NCI-H2196 (cell line): ENCODE measurements around the gene TBC1D22A.

Experiments
- DNase-seq: peaks from one replicate; lab custom pipeline; 2025; ENCODE audit not compliant: unreplicated experiment; lab: John Stamatoyannopoulos, UW

The TBC1D22A gene

GRCh38 chr22:46983046-46983445 lies 220.6 kb downstream of the TBC1D22A start:
- no peak for DNase-seq

DNA sequence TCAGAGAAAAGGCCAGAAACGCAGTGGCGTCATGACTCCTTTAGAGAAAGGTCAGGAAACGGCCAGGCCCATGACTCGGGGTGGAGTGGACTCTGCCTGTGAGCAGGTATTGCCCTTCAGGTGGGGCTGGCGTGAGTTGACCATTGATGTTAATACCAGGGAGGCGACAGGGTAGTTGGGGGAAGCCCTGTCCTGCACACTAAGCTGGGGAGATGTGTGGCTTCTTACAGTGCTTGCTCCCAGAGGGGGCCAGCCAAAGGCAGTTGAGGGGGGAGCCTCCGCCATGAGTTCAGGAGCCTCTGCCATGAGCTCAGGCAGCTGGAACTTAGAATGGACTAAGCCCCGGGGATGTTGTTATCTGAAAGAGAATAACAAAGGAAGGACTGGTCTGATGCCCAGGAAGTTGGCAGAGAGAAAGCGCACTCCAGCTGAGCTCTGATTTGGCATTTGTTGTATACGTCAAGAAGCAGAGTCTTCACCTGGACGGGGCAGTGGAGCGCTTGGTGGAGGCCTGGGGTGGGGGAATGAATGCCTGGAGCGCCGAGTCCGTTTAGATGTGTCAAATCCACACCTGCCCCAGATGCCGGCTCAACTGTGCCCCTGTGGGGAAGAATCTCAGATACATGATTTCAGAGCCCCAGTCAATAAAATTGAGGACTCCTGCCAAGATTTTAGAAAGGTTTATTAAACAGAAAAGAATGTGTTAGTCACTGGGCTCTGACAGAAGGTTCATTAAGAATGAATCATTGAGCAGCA lies 222.5 kb downstream of the TBC1D22A start:
- DNase-seq = peak; percentile 44

- no peak for DNase-seq
These were observed 223.0 kb downstream of the TBC1D22A start for GRCh38 chr22:46985507-46985882.

DNA sequence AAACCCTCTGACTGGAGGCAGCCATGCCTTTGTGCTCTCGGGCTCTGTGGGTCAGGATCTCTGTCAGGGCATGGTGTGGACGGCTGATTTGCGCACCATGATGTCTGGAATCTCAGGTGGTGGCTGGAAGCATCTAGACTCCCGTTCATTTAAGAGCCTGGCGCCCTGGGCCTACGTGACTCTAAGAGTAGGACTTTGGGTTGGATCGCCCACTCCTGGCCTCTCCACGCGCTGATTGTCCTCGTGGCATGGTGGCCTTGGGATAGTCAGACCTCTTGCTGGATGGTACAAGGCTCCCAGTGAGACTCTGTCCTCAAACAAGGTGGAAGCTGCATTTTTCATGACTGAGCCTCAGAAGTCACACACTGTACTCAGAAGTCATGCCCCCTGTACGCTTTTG lies 224.3 kb downstream of the TBC1D22A start:
- DNase-seq = no peak

- DNase-seq = no peak
These were observed 228.6 kb downstream of the TBC1D22A start for GRCh38 chr22:46990937-46991550.

DNA sequence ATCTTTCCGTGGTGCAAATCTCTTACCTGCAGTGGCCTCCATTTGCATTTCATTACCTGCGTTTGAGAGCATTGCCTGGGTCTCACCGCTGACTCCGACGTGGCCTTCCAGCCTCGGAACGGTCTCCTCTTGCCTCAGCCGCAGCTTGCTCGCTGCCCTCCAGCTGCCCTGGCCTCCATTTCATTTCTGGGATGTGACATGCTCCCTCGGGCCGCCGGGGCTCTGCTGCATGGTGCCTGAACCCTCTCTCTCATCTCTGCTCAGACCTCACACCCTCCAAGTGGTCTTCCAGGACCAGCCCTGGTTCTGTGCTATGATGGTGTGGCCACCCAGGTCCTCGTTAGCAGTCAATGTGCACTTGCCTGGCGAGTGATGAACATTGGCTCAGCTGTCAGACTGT lies 229.2 kb downstream of the TBC1D22A start:
- no peak for DNase-seq

- no peak for DNase-seq
These were observed 229.8 kb downstream of the TBC1D22A start for GRCh38 chr22:46992121-46992731.

DNA sequence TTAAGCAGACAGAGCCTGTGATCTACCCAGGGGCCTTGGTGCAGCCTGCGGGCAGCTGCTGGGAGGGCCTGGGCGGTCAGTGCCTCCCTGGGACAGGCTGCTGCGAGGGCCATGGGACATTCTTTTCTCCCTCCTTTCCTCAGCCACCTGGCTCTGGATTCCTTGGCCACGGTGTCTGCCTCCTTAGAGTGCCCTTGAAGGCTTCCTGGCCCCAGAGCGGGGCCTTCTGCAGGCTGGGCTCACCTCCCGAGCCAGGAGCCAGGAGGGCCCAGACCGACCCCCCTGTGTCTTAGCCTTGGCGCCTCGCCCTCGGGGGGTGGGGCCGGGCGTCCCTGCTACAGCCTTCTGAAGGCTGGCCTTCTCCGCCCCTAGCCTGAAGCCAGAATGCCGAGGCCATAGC lies 231.2 kb downstream of the TBC1D22A start:
- DNase-seq = no peak

- no peak for DNase-seq
These were observed 231.8 kb downstream of the TBC1D22A start for GRCh38 chr22:46994265-46994664.

- no peak for DNase-seq
These were observed 232.5 kb downstream of the TBC1D22A start for GRCh38 chr22:46994983-46995382.

- no peak for DNase-seq
These were observed 233.3 kb downstream of the TBC1D22A start for GRCh38 chr22:46995501-46996360.

DNA sequence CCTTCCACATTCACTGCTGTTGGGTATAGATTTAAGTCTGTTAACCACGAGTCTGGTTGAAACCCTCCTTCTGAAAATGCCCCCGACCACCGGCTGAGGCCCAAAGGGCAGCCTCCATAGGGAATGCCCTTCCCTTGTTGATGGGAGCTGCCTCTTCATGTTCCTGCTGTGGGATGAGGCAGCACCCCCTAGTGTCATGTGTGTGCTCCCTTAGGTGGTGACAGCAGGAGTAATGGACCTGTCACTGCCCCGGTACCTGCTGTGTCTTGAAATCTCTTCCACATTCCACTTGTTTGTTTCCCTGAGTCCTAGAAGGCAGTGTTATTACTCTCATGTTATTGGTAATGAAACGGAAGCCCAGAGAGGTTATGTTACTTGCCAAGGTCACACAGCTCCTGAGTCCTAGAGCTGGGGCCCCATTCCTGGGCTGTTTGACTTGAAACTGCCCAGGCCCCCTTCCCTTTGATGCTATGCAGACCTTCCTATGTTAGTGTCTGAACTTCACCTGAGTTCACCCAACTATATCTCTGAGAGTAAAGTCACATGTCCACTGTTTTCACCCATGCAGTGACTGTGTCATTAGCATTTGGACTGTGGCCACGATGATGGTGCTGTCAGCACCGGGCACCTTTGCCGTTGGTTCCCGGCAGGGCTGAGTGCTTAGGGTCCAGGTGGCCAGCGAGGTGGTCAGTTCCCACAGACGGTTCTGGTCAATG lies 234.3 kb downstream of the TBC1D22A start:
- DNase-seq = no peak

DNA sequence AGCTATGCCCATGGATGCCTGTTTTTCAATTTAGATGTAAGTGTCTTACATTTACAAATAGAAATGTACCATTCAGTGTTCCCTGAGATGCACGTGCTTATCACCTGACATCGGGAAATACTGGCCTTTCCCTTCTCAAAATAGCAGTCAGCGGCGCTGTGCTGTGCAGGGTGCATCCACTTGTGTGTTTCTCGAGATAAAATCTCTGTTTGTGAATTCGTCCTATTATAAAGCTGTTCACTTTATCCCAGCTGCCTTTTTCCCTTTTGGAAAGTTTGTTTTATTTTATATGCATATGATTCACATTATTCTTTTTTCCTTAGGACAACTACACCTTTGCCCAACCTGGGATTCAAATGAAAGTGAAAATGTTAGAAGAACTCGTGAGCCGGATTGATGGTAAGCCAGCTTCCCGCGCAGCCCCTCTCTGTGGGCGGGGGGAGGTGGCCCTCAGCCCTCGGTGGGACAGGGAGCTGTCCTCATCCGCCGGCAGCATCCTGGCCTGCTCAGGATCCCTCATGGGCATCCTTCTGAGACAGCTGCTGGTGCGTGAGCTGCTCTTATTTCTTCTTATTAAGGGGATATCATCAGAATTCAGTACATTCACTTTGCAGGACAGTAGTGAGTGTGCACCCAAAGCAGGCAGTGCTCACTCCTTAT lies 235.0 kb downstream of the TBC1D22A start:
- DNase-seq = no peak

DNA sequence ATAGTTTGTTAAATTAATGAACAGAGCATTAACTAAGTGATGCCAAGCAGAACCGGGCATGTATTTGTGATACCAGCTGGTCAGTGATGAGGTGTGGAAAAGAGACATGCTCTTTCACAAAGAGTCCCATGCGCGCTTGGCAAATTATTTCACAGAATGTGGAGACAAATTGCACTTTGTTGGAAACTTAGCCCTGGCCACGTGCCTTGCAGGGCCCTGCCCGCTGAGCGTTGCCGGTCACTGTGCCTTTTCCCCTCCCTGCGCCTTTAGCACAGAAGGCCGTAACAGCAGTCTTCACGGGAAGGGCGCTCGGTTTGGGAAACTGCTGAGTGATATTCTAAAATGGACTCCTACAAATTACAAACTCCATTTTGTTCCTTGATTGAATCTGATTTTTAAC lies 235.9 kb downstream of the TBC1D22A start:
- DNase-seq = no peak

- no peak for DNase-seq
These were observed 237.8 kb downstream of the TBC1D22A start for GRCh38 chr22:47000256-47000655.

DNA sequence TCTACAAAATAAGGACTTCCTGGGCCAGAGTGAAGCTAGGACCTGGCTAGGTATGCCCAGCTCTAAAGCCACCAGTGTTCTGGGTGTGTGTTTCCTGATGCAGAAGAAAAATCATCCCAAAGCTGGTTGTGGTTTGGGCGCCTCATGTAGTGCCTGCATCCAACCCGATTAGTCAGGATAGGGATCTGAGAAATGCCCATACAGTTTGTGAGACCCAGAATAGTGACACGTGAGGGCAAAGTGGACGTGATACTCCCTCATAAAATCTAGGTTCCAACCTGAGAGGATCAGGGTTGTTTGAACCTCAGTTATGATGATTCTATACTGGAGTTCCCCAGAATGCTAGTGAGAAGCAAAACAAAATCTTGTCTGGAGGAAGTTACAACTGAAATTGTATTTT lies 238.4 kb downstream of the TBC1D22A start:
- DNase-seq = no peak

DNA sequence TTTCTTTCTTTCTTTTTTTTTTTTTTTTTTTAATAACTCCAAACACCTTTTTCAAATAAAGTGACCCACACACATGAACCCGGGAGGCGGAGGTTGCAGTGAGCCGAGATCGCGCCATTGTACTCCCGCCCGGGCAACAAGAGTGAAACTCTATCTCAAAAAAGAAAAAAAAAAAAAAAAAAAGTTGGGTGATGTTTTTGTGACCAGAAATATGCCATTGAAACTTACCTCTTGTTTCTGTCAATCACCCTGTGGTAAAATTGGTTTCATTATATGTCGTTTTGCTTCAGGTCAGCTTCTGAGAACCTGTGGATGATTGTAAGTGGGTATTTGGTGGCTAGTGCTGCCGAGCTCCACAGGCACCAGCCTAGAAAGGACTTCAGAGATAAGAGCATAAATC lies 238.8 kb downstream of the TBC1D22A start:
- no peak for DNase-seq

- DNase-seq = no peak
These were observed 240.2 kb downstream of the TBC1D22A start for GRCh38 chr22:47002692-47003091.

- DNase-seq = no peak
These were observed 243.3 kb downstream of the TBC1D22A start for GRCh38 chr22:47005506-47006408.
